ENCODE measurements around the gene CXCL16.
"Not testable (repeated sequence)": the region's sequence is repeated elsewhere in the genome, so short reads cannot be mapped to it uniquely, and the experiment has no call there.

GRCh38 chr17:4683739-4684138 is 56.0 kb downstream of the CXCL16 start:
- TF ChIP-seq CTCF, POLR2A (IDR thresholded peaks at IDR 0.05): not testable (repeated sequence)
